Esophagus squamous epithelium (tissue), 5 donors: Measurements from ENCODE around the gene KMT2E. TPM values are rescaled to one million over a fixed set of nuclear protein-coding genes. Genes with fewer than 3 reads are reported as not detected.
A peak's percentile ranks its signal among the peaks of the same experiment; 100 is the strongest.

ENCODE experiments used
- DNase-seq: peaks from one replicate; lab custom pipeline; 2025; lab: John Stamatoyannopoulos, UW
- H3K27ac ChIP-seq, 4 donors: fragments of 200-600 bp; sonication (generic); one replicate each; pipeline ENCODE4 v1.5.1; 2016 to 2019; ENCODE audit warnings: mild to moderate bottlenecking in 1 of 4
- H3K27me3 ChIP-seq, 4 donors: fragments of 200-600 bp; sonication (generic); 1 replicate in 3 of 4; 2 replicates in 1 of 4; pipeline versions ENCODE4 v1.5.1 to v1.6.0; 2017 to 2021; ENCODE audit warnings: antibody characterized with exemption in 1 of 4
- H3K36me3 ChIP-seq, 3 donors: fragments of 200-600 bp; sonication (generic); one replicate each; pipeline ENCODE4 v1.5.1; 2016 to 2019
- H3K4me1 ChIP-seq, 3 donors: fragments of 200-600 bp; sonication (generic); one replicate each; pipeline ENCODE4 v1.5.1; 2017 to 2019
- H3K4me3 ChIP-seq, 4 donors: fragments of 200-600 bp; sonication (generic); 1 replicate in 3 of 4; 2 replicates in 1 of 4; pipeline ENCODE4 v1.5.1; 2016 to 2019; ENCODE audit warnings: mild to moderate bottlenecking in 2 of 4, moderate library complexity in 1 of 4
- H3K9me3 ChIP-seq, 3 donors: fragments of 200-600 bp; sonication (generic); one replicate each; pipeline ENCODE4 v1.5.1; 2016 to 2019
- CTCF ChIP-seq, 6 experiments: fragments of 450-650 bp in 4 of 6; fragments of 200-600 bp in 2 of 6; sonication (generic) in 2 of 6; IDR thresholded peaks; one replicate each; pipeline ENCODE4 v1.5.1; 2016 to 2019; ENCODE audit warnings: antibody characterized with exemption in 6 of 6, mild to moderate bottlenecking in 4 of 6, moderate library complexity in 4 of 6
- POLR2A ChIP-seq, 4 donors: fragments of 450-650 bp; IDR thresholded peaks; one replicate each; pipeline ENCODE4 v1.6.1; 2017; ENCODE audit warnings: antibody characterized with exemption in 4 of 4, mild to moderate bottlenecking in 4 of 4, moderate library complexity in 3 of 4
- WGBS, 2 donors: methylation state at CpG; one replicate each; pipeline ENCODE4 v1.1.5; 2018; 5-methylcytosine and 5-hydroxymethylcytosine counted together
- intact Hi-C: fragments of 100-400 bp; cut with DNase I; formaldehyde crosslinking; loops from one replicate; pipeline ENCODE4 v1.15.0; 2022
- total RNA-seq, 4 donors: library from RNA; depleted of rRNA; stranded (reverse); fragments of >200 nt; gene quantifications; one replicate each; pipeline ENCODE4 v1.1.0, GENCODE V29; 2016
- donor health status: DM: yes; HTN: yes; CAD: no.

The KMT2E gene
- total RNA-seq, 4 donors from 2014 or later = 37.2 to 80.5 (median 54.4) TPM

GRCh38 chr7:105020926-105021325 lies 6.9 kb downstream of the KMT2E start:
- Histone ChIP-seq H3K36me3 (no peaks in the 10 kb centered on the region), H3K4me1 (peaks cover 26 to 100% (median 62%) of the 10 kb centered on the region in 3 donors), H3K4me3 (peak overlapping the region in 1 of 4 donors; percentile 20), H3K9me3 (no peaks in the 10 kb centered on the region), H3K27me3 (no peaks in the 10 kb centered on the region), H3K27ac (peak overlapping the region in 2 of 4 donors; percentile 34 to 56)
- TF ChIP-seq CTCF (IDR thresholded peaks at IDR 0.05) (no peak), POLR2A (IDR thresholded peaks at IDR 0.05) (no peak)
- WGBS, 2 donors = 36 to 44% methylated on average over 3 of the region's 3 CpGs
- DNase-seq = no peak
- intact Hi-C loops = no loop called here

GRCh38 chr7:105021352-105021751 lies 7.3 kb downstream of the KMT2E start:
- peak overlapping the region in 1 of 4 donors; percentile 20 for H3K4me3 ChIP-seq
- peak overlapping the region in 2 of 4 donors; percentile 34 to 56 for H3K27ac ChIP-seq
- no peaks in the 10 kb centered on the region for H3K9me3 ChIP-seq
- TF ChIP-seq CTCF (IDR thresholded peaks at IDR 0.05) (no peak), POLR2A (IDR thresholded peaks at IDR 0.05) (no peak)
- peaks cover 26 to 100% (median 65%) of the 10 kb centered on the region in 3 donors for H3K4me1 ChIP-seq
- intact Hi-C loops = no loop called here
- 43 to 59% methylated on average over 3 of the region's 3 CpGs for WGBS, 2 donors
- no peaks in the 10 kb centered on the region for H3K27me3 ChIP-seq
- DNase-seq = no peak
- H3K36me3 ChIP-seq = no peaks in the 10 kb centered on the region

DNA sequence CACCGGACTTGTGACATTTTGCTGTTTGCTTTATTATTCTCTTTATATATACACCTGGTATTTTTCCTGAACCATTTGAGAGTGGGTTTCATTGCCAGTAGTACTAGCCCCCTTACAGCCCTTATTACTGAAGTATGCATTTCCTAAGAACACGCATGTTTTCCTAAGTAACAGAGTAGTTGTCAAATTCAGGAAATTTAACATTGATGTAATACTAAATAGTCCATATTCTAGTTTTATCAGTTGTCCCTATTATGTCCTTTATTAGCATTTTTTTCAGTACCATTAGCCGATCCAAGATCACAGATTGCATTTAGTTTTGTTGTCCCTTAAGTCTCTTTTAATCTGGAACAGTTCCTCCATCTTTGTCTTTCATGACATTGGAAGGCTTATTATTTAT lies 8.0 kb downstream of the KMT2E start:
- H3K27me3 ChIP-seq = no peaks in the 10 kb centered on the region
- H3K9me3 ChIP-seq = no peaks in the 10 kb centered on the region
- H3K4me3 ChIP-seq = no peak overlapping the region
- TF ChIP-seq CTCF (IDR thresholded peaks at IDR 0.05) = no peak
- no peak for TF ChIP-seq POLR2A (IDR thresholded peaks at IDR 0.05)
- intact Hi-C loops = no loop called here
- H3K4me1 ChIP-seq = peaks cover 26 to 100% (median 65%) of the 10 kb centered on the region in 3 donors
- H3K36me3 ChIP-seq = no peaks in the 10 kb centered on the region
- DNase-seq = no peak
- whole genome bisulfite sequencing, 2 donors = 75 to 76% methylated on average over 3 of the region's 3 CpGs
- H3K27ac ChIP-seq = peak overlapping the region in 1 of 4 donors; percentile 37

DNA sequence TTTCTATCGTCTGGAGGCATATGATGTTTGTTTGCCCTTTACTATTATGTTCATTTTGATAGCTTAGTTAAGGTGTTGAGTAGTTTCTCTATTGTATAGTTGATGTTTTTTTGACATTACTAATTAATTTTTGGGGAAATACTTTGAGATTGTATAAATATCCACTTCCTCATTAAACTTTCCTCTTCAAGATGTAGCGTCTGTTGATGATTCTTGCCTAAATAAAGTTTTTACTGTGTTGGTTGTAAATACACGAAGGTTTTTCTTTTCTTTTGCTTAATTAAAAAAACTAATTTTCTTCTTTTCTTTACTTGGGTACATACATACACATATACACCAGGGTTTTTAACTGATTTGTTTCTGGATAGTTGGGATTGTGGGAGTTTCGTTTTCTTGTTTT lies 8.5 kb downstream of the KMT2E start:
- Histone ChIP-seq H3K36me3 (no peaks in the 10 kb centered on the region), H3K27me3 (no peaks in the 10 kb centered on the region), H3K27ac (peak overlapping the region in 2 of 4 donors; percentile 34 to 37), H3K9me3 (no peaks in the 10 kb centered on the region), H3K4me3 (no peak overlapping the region), H3K4me1 (peaks cover 26 to 100% (median 65%) of the 10 kb centered on the region in 3 donors)
- DNase-seq = no peak
- TF ChIP-seq CTCF (IDR thresholded peaks at IDR 0.05) = no peak
- no peak for TF ChIP-seq POLR2A (IDR thresholded peaks at IDR 0.05)
- WGBS, 2 donors = 48 to 67% methylated on average over 4 of the region's 4 CpGs
- intact Hi-C loops = no loop called here

GRCh38 chr7:105024734-105025133 lies 10.7 kb downstream of the KMT2E start:
- WGBS, 2 donors = 17 to 19% methylated on average over 1 of the region's 1 CpG
- H3K4me3 ChIP-seq = no peak overlapping the region
- H3K4me1 ChIP-seq = peaks cover 13 to 99% (median 55%) of the 10 kb centered on the region in 3 donors
- intact Hi-C loops = no loop called here
- H3K9me3 ChIP-seq = no peaks in the 10 kb centered on the region
- no peaks in the 10 kb centered on the region for H3K36me3 ChIP-seq
- TF ChIP-seq POLR2A (IDR thresholded peaks at IDR 0.05) (no peak), CTCF (IDR thresholded peaks at IDR 0.05) (no peak)
- no peak for DNase-seq
- H3K27ac ChIP-seq = peak overlapping the region in 2 of 4 donors; percentile 9 to 33
- no peaks in the 10 kb centered on the region for H3K27me3 ChIP-seq
